ENCODE results near the gene ZPBP.
"Not testable (repeated sequence)": the region's sequence is repeated elsewhere in the genome, so short reads cannot be mapped to it uniquely, and the experiment has no call there.

Gene ZPBP

DNA sequence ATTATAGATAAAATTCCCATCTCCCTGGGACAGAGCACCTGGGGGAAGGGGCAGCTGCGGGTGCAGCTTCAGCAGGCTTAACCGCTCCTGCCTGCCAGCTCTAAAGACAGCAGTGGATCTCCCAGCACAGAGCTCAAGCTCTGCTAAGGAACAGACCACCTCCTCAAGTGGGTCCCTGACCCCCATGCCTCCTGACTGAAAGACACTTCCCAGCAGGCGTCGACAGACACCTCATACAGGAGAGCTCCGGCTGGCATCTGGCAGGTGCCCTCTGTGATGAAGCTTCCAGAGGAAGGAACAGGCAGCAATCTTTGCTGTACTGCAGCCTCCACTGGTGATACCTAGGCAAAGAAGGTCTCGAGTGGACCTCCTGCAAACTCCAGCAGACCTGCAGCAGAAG is 51.9 kb downstream of the ZPBP start:
- not testable (repeated sequence) for DNase-seq (ENCODE audit: low read depth)

DNA sequence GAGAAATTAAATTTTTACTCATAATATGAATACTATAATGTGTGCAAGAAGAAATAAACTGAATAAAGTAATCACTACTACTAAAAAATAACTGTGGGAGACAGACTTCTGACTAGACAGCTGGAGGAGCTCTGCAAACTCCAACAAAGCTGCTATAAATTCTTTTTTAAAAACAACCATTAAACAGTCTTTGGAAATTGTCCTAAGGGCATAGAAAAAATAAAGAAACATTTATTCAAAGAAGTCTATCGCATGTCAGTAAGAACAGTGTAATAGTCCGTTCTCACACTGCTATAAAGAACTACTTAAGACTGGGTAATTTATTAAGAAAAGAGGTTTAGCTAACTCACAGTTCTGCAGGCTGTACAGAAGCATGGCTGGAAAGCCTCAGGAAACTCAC is 56.0 kb downstream of the ZPBP start:
- no peak for DNase-seq (ENCODE audit: low read depth)

DNA sequence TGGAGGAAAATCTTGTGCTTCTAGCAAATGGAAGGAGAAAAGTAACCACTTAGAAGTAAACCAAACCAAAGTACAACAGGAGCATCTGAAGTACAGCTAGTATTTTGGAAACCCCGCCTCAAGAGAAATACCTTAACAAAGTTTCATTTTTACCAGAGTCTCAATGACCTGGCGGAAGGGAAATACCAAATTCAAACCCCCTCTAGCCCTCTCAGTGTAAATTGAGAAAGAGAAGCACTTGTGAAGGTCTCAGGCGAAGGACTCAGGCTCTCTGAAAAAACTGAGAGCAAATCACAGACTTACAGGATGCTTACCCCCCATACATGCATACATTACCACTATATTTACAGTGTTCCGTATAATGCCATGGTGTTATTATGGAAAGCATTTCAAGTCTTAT is 70.1 kb downstream of the ZPBP start:
- DNase-seq (ENCODE audit: low read depth): no peak

DNA sequence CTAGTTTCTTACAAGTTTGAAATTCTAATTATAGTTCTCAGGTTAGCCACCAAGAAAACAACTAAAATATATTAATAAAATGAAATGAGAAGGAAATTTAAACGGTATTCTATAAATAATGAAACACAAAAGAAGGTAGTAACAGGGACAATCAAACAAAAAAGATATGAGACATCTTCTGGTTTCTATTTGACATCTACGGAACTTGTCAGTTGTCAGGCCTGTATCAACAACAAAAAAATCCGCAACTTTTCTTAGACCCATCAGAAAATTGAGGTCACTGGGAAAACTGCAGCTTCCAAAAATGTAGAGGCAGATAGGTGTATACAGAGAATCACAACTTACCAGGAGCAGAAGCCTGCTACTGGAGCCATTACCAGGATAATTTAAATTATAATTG is 70.6 kb downstream of the ZPBP start:
- no peak for DNase-seq (ENCODE audit: low read depth)

DNA sequence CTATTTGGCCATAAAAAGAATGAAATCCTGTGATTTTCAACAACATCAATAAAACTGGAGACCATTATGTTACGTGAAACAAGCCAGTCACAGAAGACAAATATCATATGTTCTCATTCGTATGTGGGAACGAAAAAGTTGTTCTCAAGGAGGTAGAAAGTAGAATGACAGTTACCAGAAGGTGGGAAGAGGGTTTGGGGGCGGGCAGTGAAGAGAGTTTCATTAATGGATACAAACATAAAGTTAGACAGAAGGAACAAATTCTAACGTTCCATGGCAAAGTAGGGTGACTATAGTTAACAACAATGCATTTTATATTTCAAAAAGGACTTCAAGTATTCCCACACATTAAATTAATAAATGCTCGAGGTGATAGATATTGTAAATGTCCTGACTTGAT is 97.4 kb downstream of the ZPBP start:
- DNase-seq (ENCODE audit: low read depth): no peak

DNA sequence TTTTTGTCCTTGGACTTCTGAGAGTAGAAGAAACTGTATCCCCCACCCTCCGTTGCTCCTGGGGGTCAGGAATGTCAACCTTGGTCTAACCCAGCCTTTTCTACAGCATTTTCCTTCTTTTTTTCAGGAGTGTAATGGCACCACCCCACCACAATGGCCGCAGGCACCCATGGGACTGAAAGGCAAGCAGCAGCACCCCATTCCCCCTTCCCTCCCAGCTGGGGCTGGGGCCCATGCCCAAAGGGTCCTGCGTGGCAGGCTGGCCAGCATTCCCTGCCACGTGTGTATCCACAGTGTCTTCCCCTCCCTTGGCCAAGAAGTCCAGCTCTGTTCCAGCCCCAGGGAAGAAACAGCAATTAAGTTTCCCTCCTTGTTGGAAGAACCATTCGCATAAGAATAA is 106.9 kb downstream of the ZPBP start:
- DNase-seq (ENCODE audit: low read depth): no peak

DNA sequence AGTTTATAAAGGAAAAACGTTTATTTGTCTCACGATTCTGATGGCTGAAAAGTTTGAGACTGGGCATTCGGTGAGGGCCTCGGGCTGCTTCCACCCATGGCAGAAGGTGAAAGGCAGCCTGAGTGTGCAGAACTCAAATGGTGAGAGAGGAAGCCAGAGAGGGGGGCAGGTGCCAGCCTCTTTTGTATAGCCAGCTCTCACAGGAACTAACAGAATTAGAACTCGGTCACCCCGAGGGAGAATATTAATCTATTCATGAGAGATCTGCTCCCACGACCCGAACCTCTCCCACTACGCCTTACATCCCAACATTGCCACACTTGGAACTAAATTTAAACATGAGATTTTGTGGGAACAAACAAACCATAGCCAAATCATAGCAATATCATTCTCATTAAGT is 112.6 kb downstream of the ZPBP start:
- no peak for DNase-seq (ENCODE audit: low read depth)

DNA sequence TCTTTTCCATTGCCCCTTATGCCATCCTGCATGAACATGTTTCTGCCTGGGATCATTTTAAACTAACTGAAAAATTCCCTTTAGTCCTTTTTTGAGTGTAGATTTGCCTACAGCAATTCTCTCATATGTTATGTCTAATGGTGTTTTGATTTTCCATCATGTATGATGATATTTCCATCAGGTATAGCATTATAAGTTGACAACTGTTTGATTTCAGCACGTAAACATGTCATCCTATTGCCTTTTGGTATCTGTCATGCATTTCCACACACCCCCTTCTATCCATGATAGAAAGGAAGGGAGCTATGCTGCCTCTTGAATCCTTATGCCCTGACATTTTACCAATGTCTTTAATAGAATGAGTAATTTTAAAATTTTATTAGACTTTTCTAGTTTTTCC is 116.8 kb downstream of the ZPBP start:
- DNase-seq (ENCODE audit: low read depth): no peak

DNA sequence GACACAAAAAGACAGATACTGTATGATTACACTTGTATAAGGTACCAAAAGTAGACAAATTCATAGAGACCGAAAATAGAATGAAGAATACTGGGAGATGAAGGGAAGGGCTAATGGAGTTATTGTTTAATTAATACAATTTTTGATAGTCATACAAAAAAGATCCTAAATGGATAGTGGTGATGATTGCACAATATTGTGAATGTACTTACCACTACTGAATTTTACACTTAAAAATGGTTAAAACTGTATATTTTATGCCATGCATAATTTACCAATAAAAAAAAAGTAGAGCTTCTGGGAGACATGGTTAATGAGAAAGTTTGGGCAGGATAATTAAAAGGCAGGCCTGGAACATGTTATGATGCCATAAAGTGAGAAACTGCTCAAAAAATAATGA is 119.0 kb downstream of the ZPBP start:
- no peak for DNase-seq (ENCODE audit: low read depth)

DNA sequence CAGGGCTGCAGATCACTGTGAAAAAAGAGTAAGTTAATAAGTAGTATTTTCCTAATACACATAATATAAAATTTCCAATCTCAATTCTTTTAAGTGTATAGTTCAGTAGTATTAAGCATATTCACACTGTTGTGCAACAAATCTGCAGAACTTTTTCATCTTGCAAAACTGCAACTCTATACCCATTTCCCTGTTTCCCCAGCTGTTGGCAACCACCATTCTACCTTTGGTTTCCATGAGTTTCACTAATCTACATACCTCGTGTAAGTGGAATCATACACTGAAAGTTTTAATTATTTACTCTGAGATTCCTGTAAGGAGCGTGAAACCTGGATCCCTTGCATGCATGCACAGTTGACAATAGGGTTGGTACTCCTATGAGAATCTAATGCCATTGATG is 155.4 kb downstream of the ZPBP start:
- DNase-seq (ENCODE audit: low read depth): no peak

DNA sequence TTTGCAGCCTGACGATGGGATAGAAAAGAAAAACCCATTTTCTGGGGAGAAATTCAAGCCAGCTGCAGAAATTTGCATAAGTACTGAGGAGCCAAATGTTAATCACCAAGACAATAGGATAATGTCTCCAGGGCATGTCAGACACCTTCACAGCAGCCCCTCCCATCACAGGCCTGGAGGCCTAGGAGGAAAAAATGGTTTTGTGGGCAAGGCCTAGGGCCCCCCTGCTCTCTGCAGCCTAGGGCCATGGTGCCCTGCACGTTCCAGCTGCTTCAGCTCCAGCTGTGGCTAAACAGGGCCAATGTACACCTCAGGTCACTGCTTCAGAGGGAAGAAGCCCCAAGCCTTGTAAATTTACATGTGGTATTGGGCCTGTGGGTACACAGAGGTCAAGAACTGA is 161.4 kb downstream of the ZPBP start:
- no peak for DNase-seq (ENCODE audit: low read depth)

DNA sequence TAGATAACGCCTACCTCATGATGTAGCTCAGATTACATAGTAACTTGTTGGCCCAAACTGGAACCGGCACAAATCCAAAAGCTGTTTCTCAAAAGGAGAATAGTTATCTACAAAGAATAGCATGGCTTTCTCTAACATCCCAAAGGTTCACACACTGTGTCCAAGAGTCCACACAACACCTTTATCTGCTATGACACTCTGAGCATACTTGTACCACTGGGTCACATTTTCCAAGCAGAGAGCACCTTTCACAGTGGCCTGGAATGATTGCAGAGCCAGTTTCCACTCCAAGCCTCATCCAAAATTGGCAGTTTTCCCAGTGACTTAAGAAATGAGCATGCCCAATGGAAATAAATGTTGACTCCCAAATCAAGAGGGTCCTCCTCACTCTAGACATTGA is 164.3 kb downstream of the ZPBP start:
- DNase-seq (ENCODE audit: low read depth): no peak

DNA sequence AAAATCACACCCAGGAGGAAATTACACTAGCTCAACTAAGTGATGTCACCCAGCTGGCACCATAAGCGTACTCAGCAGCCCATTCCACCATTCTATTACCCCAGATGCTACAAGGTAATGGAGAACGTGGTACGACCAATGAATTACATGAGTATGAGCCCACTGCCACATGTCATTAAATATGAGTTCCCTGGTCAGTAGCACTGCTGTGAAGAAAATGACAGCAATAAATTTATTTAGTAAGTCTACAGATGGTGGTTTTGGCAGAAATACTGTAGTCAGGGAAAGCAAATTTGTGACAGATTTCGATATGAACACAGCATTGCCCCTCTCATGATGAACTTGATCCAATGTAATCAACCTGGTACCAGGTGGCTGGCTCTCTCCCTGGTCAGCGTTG is 165.4 kb downstream of the ZPBP start:
- DNase-seq (ENCODE audit: low read depth): no peak

DNA sequence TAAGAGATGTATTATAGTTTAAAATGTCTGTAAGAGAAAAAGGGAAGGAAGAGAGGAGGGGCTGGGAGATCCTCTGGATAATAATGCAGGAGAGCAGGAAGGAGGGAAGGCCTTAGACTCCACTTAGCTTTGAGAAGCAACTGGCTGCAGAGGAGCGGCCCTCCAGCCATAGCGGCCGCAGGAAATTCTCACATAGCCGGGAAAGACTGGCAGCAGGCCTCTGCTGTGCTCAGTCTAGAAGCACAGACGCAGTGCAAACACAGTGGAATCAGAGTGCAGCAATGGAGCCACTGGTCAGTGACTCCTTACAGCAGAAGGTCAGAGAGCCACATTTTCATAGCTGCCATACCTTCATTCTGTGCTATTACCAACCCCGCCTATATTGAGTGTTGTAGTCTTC is 166.3 kb downstream of the ZPBP start:
- no peak for DNase-seq (ENCODE audit: low read depth)

DNA sequence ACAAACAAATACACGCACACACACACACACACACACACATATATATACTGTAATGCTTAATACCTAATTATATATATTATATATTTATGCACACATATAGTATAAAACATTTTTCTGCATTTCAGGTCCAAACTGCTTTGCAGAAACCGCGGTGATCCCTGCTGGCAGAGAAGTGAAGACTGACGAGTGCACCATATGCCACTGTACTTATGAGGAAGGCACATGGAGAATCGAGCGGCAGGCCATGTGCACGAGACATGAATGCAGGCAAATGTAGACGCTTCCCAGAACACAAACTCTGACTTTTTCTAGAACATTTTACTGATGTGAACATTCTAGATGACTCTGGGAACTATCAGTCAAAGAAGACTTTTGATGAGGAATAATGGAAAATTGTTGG is 181.1 kb downstream of the ZPBP start:
- no peak for DNase-seq (ENCODE audit: low read depth)

DNA sequence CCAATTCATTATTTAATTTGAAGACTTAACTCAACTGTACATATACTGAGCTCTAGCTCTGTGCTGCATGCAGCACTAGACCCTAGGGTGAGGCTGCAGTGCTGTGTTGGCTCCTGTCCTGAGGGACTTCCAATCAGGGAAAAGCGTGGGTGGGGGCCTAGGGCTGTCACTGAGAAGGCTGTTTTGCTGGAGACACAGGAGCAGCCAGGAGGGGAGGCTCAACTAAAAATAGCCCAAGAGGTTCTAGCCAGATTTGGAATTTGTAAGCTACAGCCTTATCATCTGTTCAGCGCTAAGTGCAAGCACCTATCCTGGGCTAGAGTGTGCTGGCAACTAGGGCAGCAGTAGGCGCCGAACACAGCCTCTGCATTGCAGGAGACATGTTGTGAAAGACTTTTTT is 198.5 kb downstream of the ZPBP start:
- DNase-seq (ENCODE audit: low read depth): no peak

DNA sequence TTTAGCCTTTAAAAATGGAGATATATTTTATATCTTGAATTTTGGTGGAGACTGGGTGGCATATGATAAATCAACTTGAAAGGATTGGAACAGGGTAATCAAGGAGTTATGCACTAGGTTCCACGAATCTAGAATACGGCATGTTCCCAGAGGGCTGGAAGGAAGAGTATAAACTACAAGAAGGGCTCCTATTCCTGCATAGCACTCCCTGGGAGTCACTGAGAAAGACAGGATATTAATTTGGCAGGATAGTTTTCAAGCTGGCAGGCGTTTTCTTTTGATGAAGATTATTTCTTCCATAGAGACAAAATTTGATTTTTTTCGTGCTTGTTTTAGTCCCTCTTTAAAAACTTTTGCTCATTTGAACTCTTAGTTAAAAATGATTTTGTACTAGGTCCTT is 199.9 kb downstream of the ZPBP start:
- DNase-seq (ENCODE audit: low read depth): no peak

DNA sequence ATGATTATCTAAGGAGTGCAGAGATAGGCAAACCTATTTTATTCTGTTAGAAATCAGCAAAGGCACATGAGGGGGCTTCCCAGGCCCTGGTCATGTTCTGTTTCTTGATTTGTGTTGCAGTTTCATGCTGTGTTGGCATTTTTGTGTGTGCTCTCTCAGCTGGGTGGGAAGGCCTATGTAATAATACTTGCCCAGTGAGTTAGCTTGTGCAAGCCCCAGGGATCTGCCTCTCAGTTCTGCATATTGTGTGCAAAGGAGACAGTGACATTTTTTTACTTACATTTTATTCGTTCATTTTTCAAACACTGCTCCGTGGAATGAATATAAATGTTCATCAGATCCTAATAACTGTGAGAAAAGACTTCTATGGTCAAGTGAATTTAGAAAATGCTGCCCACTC is 200.6 kb downstream of the ZPBP start:
- no peak for DNase-seq (ENCODE audit: low read depth)
